ENCODE data around the gene USP7.

Gene USP7

DNA sequence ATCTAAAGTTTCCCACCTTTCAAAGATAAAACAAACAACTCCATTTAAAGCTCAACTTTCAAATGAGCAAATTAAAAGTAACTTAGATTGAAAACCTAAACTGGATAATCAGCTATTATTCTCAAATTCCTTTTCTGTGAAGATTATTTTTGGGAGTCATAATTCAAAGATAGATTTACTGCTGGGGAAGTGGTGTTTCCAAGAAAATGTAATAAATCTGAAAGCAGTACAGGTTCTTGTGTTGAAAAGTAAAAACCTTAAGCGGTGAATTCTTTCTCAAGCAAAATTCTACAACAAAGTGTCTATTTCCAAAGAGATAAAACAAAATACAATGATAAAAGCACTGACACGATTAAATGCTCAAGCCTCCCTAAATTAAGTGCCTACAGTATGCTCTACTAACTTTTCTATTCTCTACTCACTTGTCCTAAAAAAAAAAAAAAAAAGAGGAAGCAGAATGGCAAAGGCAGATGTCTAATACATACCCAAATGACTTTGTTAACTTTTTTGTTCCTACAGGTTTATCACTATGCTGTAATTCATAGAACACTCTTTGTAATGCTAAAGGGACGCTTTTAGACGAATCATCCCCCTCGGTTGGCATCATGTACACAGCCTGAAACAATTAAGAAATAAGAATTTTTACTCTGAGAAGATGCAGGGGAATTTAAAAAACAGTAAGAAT lies 47.0 kb downstream of the USP7 start:
- TF ChIP-seq HDGF (IDR thresholded peaks at IDR 0.05; ENCODE audit: borderline replicate concordance) = no peak
- no peak for TF ChIP-seq ELF4 (IDR thresholded peaks at IDR 0.05)
- TF ChIP-seq NFRKB (IDR thresholded peaks at IDR 0.05) = no peak
- no peak for TF ChIP-seq LEF1 (IDR thresholded peaks at IDR 0.05; ENCODE audit: borderline replicate concordance)
- TF ChIP-seq ZNF384 (IDR thresholded peaks at IDR 0.05) = no peak
- TF ChIP-seq FOXM1 (IDR thresholded peaks at IDR 0.05; ENCODE audit: borderline replicate concordance) = no peak
- TF ChIP-seq FOXK2 (IDR thresholded peaks at IDR 0.05) = no peak
- no peak for TF ChIP-seq FOXA1 (IDR thresholded peaks at IDR 0.05)
- TF ChIP-seq, protein P1, sequence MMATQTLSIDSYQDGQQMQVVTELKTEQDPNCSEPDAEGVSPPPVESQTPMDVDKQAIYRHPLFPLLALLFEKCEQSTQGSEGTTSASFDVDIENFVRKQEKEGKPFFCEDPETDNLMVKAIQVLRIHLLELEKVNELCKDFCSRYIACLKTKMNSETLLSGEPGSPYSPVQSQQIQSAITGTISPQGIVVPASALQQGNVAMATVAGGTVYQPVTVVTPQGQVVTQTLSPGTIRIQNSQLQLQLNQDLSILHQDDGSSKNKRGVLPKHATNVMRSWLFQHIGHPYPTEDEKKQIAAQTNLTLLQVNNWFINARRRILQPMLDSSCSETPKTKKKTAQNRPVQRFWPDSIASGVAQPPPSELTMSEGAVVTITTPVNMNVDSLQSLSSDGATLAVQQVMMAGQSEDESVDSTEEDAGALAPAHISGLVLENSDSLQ (IDR thresholded peaks at IDR 0.05) = no peak
- no peak for TF ChIP-seq BHLHE40 (IDR thresholded peaks at IDR 0.05; ENCODE audit: borderline replicate concordance)
- no peak for TF ChIP-seq CTBP1 (IDR thresholded peaks at IDR 0.05; ENCODE audit: borderline replicate concordance)
- no peak for TF ChIP-seq L3MBTL2 (conservative IDR thresholded peaks at IDR 0.05)
- TF ChIP-seq SP1 (IDR thresholded peaks at IDR 0.05) = no peak
- no peak for TF ChIP-seq TARDBP (IDR thresholded peaks at IDR 0.05)
- no peak for TF ChIP-seq SUZ12 (IDR thresholded peaks at IDR 0.05)
- no peak for TF ChIP-seq ARNT (IDR thresholded peaks at IDR 0.05)
- no peak for DNase-seq (ENCODE audit: extremely low spot score)
- ChIA-PET CTCF (interaction anchor here (1.0 kb wide), 1 partner anchor 92 kb away, joined by 3 read pairs; no protein-coding TSS in a partner anchor), POLR2A (no interaction called here)

GRCh38 chr16:8915722-8916301 lies 47.9 kb downstream of the USP7 start:
- ChIA-PET POLR2A (no interaction called here), CTCF (interaction anchor here (1.0 kb wide), 1 partner anchor 93 kb away, joined by 3 read pairs; no protein-coding TSS in a partner anchor)
- DNase-seq (ENCODE audit: extremely low spot score) = no peak
- TF ChIP-seq, protein P1 (IDR thresholded peaks at IDR 0.05) = no peak
- TF ChIP-seq ELF4 (IDR thresholded peaks at IDR 0.05) (no peak), SUZ12 (IDR thresholded peaks at IDR 0.05) (no peak), NFRKB (IDR thresholded peaks at IDR 0.05) (no peak), FOXA1 (IDR thresholded peaks at IDR 0.05) (no peak)

GRCh38 chr16:8914098-8914497 lies 49.6 kb downstream of the USP7 start:
- CTCF ChIA-PET = no interaction called here
- no peak for DNase-seq (ENCODE audit: extremely low spot score)
- TF ChIP-seq HDGF (IDR thresholded peaks at IDR 0.05; ENCODE audit: borderline replicate concordance) = no peak
- TF ChIP-seq ELF4 (IDR thresholded peaks at IDR 0.05) = no peak
- TF ChIP-seq FOXK2 (IDR thresholded peaks at IDR 0.05) = no peak
- no peak for TF ChIP-seq SUZ12 (IDR thresholded peaks at IDR 0.05)
- TF ChIP-seq NFRKB (IDR thresholded peaks at IDR 0.05) = no peak
- no peak for TF ChIP-seq LEF1 (IDR thresholded peaks at IDR 0.05; ENCODE audit: borderline replicate concordance)
- TF ChIP-seq SP1 (IDR thresholded peaks at IDR 0.05) = no peak
- no peak for TF ChIP-seq TARDBP (IDR thresholded peaks at IDR 0.05)
- TF ChIP-seq ARNT (IDR thresholded peaks at IDR 0.05) = no peak
- TF ChIP-seq FOXA1 (IDR thresholded peaks at IDR 0.05) = no peak
- no peak for TF ChIP-seq ZNF384 (IDR thresholded peaks at IDR 0.05)
- TF ChIP-seq L3MBTL2 (conservative IDR thresholded peaks at IDR 0.05) = no peak
- TF ChIP-seq, protein P1 (IDR thresholded peaks at IDR 0.05) = no peak
- no peak for TF ChIP-seq BHLHE40 (IDR thresholded peaks at IDR 0.05; ENCODE audit: borderline replicate concordance)
- no peak for TF ChIP-seq FOXM1 (IDR thresholded peaks at IDR 0.05; ENCODE audit: borderline replicate concordance)
- TF ChIP-seq CTBP1 (IDR thresholded peaks at IDR 0.05; ENCODE audit: borderline replicate concordance) = no peak
- POLR2A ChIA-PET = interaction anchor here (1.0 kb wide), 1 partner anchor 177 kb away, joined by 3 read pairs; the partner anchor contains the start of gene HAPSTR1

DNA sequence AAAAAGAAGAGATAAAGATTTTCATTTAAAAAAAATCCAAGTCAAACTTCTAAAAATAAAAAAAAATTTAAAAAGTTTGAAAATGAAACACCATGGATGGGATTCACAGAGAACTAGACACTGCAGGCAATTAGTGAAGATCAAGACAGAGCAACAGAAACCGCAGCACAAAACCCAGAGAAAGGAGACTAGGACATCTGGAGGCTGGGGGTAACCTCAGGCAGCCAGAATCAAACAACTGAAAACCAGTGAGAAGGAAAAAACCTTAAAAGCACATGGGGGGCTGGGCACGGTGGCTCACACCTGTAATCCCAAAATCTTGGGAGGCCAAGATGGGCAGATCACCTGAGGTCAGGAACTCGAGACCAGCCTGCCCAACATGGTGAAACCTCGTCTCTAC lies 50.9 kb downstream of the USP7 start:
- DNase-seq (ENCODE audit: extremely low spot score) = no peak
- TF ChIP-seq SUZ12 (IDR thresholded peaks at IDR 0.05) = no peak
- TF ChIP-seq LEF1 (IDR thresholded peaks at IDR 0.05; ENCODE audit: borderline replicate concordance) = no peak
- TF ChIP-seq FOXM1 (IDR thresholded peaks at IDR 0.05; ENCODE audit: borderline replicate concordance) = no peak
- TF ChIP-seq L3MBTL2 (conservative IDR thresholded peaks at IDR 0.05) = no peak
- no peak for TF ChIP-seq SP1 (IDR thresholded peaks at IDR 0.05)
- no peak for TF ChIP-seq BHLHE40 (IDR thresholded peaks at IDR 0.05; ENCODE audit: borderline replicate concordance)
- POLR2A ChIA-PET = no interaction called here
- CTCF ChIA-PET = no interaction called here

GRCh38 chr16:8910811-8911210 lies 52.9 kb downstream of the USP7 start:
- TF ChIP-seq TARDBP (IDR thresholded peaks at IDR 0.05) = no peak
- TF ChIP-seq L3MBTL2 (conservative IDR thresholded peaks at IDR 0.05) = no peak
- TF ChIP-seq BHLHE40 (IDR thresholded peaks at IDR 0.05; ENCODE audit: borderline replicate concordance) = no peak
- no peak for TF ChIP-seq ZNF384 (IDR thresholded peaks at IDR 0.05)
- TF ChIP-seq FOXK2 (IDR thresholded peaks at IDR 0.05) = no peak
- TF ChIP-seq LEF1 (IDR thresholded peaks at IDR 0.05; ENCODE audit: borderline replicate concordance) = no peak
- no peak for TF ChIP-seq SP1 (IDR thresholded peaks at IDR 0.05)
- no peak for TF ChIP-seq CTBP1 (IDR thresholded peaks at IDR 0.05; ENCODE audit: borderline replicate concordance)
- no peak for TF ChIP-seq FOXA1 (IDR thresholded peaks at IDR 0.05)
- no peak for TF ChIP-seq HDGF (IDR thresholded peaks at IDR 0.05; ENCODE audit: borderline replicate concordance)
- TF ChIP-seq ARNT (IDR thresholded peaks at IDR 0.05) = no peak
- no peak for TF ChIP-seq SUZ12 (IDR thresholded peaks at IDR 0.05)
- TF ChIP-seq, protein P1 (IDR thresholded peaks at IDR 0.05) = no peak
- no peak for TF ChIP-seq FOXM1 (IDR thresholded peaks at IDR 0.05; ENCODE audit: borderline replicate concordance)
- no peak for TF ChIP-seq NFRKB (IDR thresholded peaks at IDR 0.05)
- TF ChIP-seq ELF4 (IDR thresholded peaks at IDR 0.05) = no peak
- no peak for DNase-seq (ENCODE audit: extremely low spot score)
- POLR2A ChIA-PET = no interaction called here
- CTCF ChIA-PET = interaction anchor here (0.5 kb wide), 1 partner anchor 31 kb away, joined by 9 read pairs; no protein-coding TSS in a partner anchor

Measured in HEK293T (cell line).